ENCODE measurements around the gene IL11RA. TPM values are rescaled to one million over a fixed set of nuclear protein-coding genes. Genes with fewer than 3 reads are reported as not detected.
A peak's percentile ranks its signal among the peaks of the same experiment; 100 is the strongest.

Gene IL11RA
- total and polyA plus RNA-seq, 9 donors, result 95.8 to 181 (median 137) TPM

- Histone ChIP-seq H3K4me3 (ENCODE audit: low read length) (peak overlapping the region; percentile 52), H3K9me3 (replicated peaks; ENCODE audit: control insufficient read depth, low read depth, low read length) (no peaks in the 10 kb centered on the region), H3K4me1 (ENCODE audit: control insufficient read depth, insufficient read depth, low read length) (peaks cover 58% of the 10 kb centered on the region), H3K27ac (ENCODE audit: low read length) (peak overlapping the region; percentile 94), H3K27me3 (ENCODE audit: control insufficient read depth, insufficient read depth, low read length) (no peaks in the 10 kb centered on the region), H3K36me3 (ENCODE audit: control insufficient read depth, insufficient read depth, low read length) (peaks cover 44% of the 10 kb centered on the region)
- DNase-seq, result peak; percentile 63
- 12% methylated on average over 4 of the region's 5 CpGs for WGBS (ENCODE audit: insufficient coverage)
These were observed 616 bp downstream of the IL11RA start for GRCh38 chr9:34652602-34653000.

- peak overlapping the region; percentile 52 for H3K4me3 ChIP-seq (ENCODE audit: low read length)
- no peaks in the 10 kb centered on the region for H3K27me3 ChIP-seq (ENCODE audit: control insufficient read depth, insufficient read depth, low read length)
- WGBS (ENCODE audit: insufficient coverage), result 6% methylated on average over 9 of the region's 11 CpGs
- peak overlapping the region; percentile 94 for H3K27ac ChIP-seq (ENCODE audit: low read length)
- H3K4me1 ChIP-seq (ENCODE audit: control insufficient read depth, insufficient read depth, low read length), result peaks cover 50% of the 10 kb centered on the region
- DNase-seq, result peak; percentile 94
- H3K9me3 ChIP-seq (replicated peaks; ENCODE audit: control insufficient read depth, low read depth, low read length), result no peaks in the 10 kb centered on the region
- H3K36me3 ChIP-seq (ENCODE audit: control insufficient read depth, insufficient read depth, low read length), result peaks cover 44% of the 10 kb centered on the region
These were observed 1.4 kb downstream of the IL11RA start for GRCh38 chr9:34653151-34654072.

GRCh38 chr9:34654323-34655051 is 2.5 kb downstream of the IL11RA start:
- peaks cover 38% of the 10 kb centered on the region for H3K36me3 ChIP-seq (ENCODE audit: control insufficient read depth, insufficient read depth, low read length)
- peaks cover 50% of the 10 kb centered on the region for H3K4me1 ChIP-seq (ENCODE audit: control insufficient read depth, insufficient read depth, low read length)
- DNase-seq, result peak; percentile 92
- H3K9me3 ChIP-seq (replicated peaks; ENCODE audit: control insufficient read depth, low read depth, low read length), result no peaks in the 10 kb centered on the region
- 19% methylated on average over 3 of the region's 11 CpGs for WGBS (ENCODE audit: insufficient coverage)
- no peaks in the 10 kb centered on the region for H3K27me3 ChIP-seq (ENCODE audit: control insufficient read depth, insufficient read depth, low read length)
- H3K4me3 ChIP-seq (ENCODE audit: low read length), result peak overlapping the region; percentile 37
- H3K27ac ChIP-seq (ENCODE audit: low read length), result peak overlapping the region; percentile 94

GRCh38 chr9:34655394-34655793 is 3.4 kb downstream of the IL11RA start:
- Histone ChIP-seq H3K27me3 (ENCODE audit: control insufficient read depth, insufficient read depth, low read length) (no peaks in the 10 kb centered on the region), H3K4me1 (ENCODE audit: control insufficient read depth, insufficient read depth, low read length) (peaks cover 50% of the 10 kb centered on the region), H3K9me3 (replicated peaks; ENCODE audit: control insufficient read depth, low read depth, low read length) (no peaks in the 10 kb centered on the region), H3K27ac (ENCODE audit: low read length) (peak overlapping the region; percentile 3), H3K4me3 (ENCODE audit: low read length) (no peak overlapping the region), H3K36me3 (ENCODE audit: control insufficient read depth, insufficient read depth, low read length) (peaks cover 38% of the 10 kb centered on the region)
- DNase-seq, result no peak
- WGBS (ENCODE audit: insufficient coverage), result 69% methylated on average over 5 of the region's 5 CpGs

- 80% methylated on average over 1 of the region's 5 CpGs for WGBS (ENCODE audit: insufficient coverage)
- DNase-seq, result no peak
- H3K36me3 ChIP-seq (ENCODE audit: control insufficient read depth, insufficient read depth, low read length), result peaks cover 53% of the 10 kb centered on the region
These were observed 5.0 kb downstream of the IL11RA start for GRCh38 chr9:34656992-34657391.

GRCh38 chr9:34658461-34658860 is 6.5 kb downstream of the IL11RA start:
- Histone ChIP-seq H3K27me3 (ENCODE audit: control insufficient read depth, insufficient read depth, low read length) (no peaks in the 10 kb centered on the region), H3K36me3 (ENCODE audit: control insufficient read depth, insufficient read depth, low read length) (peaks cover 68% of the 10 kb centered on the region), H3K27ac (ENCODE audit: low read length) (no peak overlapping the region), H3K9me3 (replicated peaks; ENCODE audit: control insufficient read depth, low read depth, low read length) (no peaks in the 10 kb centered on the region), H3K4me1 (ENCODE audit: control insufficient read depth, insufficient read depth, low read length) (peaks cover 23% of the 10 kb centered on the region), H3K4me3 (ENCODE audit: low read length) (no peak overlapping the region)
- no peak for DNase-seq
- 85% methylated on average over 14 of the region's 14 CpGs for WGBS (ENCODE audit: insufficient coverage)

More at GRCh38 chr9:34656992-34657391, 5.0 kb downstream of the IL11RA start:
- no peak overlapping the region for H3K4me3 ChIP-seq (ENCODE audit: low read length)
- no peaks in the 10 kb centered on the region for H3K9me3 ChIP-seq (replicated peaks; ENCODE audit: control insufficient read depth, low read depth, low read length)
- peaks cover 37% of the 10 kb centered on the region for H3K4me1 ChIP-seq (ENCODE audit: control insufficient read depth, insufficient read depth, low read length)
- no peaks in the 10 kb centered on the region for H3K27me3 ChIP-seq (ENCODE audit: control insufficient read depth, insufficient read depth, low read length)
- H3K27ac ChIP-seq (ENCODE audit: low read length), result no peak overlapping the region

GRCh38 chr9:34659592-34660253 is 7.7 kb downstream of the IL11RA start:
- no peaks in the 10 kb centered on the region for H3K27me3 ChIP-seq (ENCODE audit: control insufficient read depth, insufficient read depth, low read length)
- H3K4me3 ChIP-seq (ENCODE audit: low read length), result no peak overlapping the region
- DNase-seq, result no peak
- H3K36me3 ChIP-seq (ENCODE audit: control insufficient read depth, insufficient read depth, low read length), result peaks cover 69% of the 10 kb centered on the region
- peaks cover 17% of the 10 kb centered on the region for H3K4me1 ChIP-seq (ENCODE audit: control insufficient read depth, insufficient read depth, low read length)
- no peak overlapping the region for H3K27ac ChIP-seq (ENCODE audit: low read length)
- 88% methylated on average over 8 of the region's 8 CpGs for WGBS (ENCODE audit: insufficient coverage)
- H3K9me3 ChIP-seq (replicated peaks; ENCODE audit: control insufficient read depth, low read depth, low read length), result no peaks in the 10 kb centered on the region

GRCh38 chr9:34662526-34663302 is 10.7 kb downstream of the IL11RA start, which contains the start of gene CCL27:
Gene CCL27, minus strand, starts transcription at chr9:34662657. Its CDS starts 24 bp downstream, at chr9:34662633.
- Histone ChIP-seq H3K36me3 (ENCODE audit: control insufficient read depth, insufficient read depth, low read length) (peaks cover 56% of the 10 kb centered on the region), H3K4me1 (ENCODE audit: control insufficient read depth, insufficient read depth, low read length) (peaks cover 17% of the 10 kb centered on the region), H3K27ac (ENCODE audit: low read length) (no peak within 1 kb of the TSS), H3K9me3 (replicated peaks; ENCODE audit: control insufficient read depth, low read depth, low read length) (no peaks in the 10 kb centered on the region), H3K4me3 (ENCODE audit: low read length) (no peak within 1 kb of the TSS), H3K27me3 (ENCODE audit: control insufficient read depth, insufficient read depth, low read length) (no peaks in the 10 kb centered on the region)
- DNase-seq, result no peak
- WGBS (ENCODE audit: insufficient coverage), result no CpG with 5 or more reads among the region's 4 CpGs

- Histone ChIP-seq H3K4me1 (ENCODE audit: control insufficient read depth, insufficient read depth, low read length) (peaks cover 17% of the 10 kb centered on the region), H3K36me3 (ENCODE audit: control insufficient read depth, insufficient read depth, low read length) (peaks cover 56% of the 10 kb centered on the region), H3K9me3 (replicated peaks; ENCODE audit: control insufficient read depth, low read depth, low read length) (no peaks in the 10 kb centered on the region), H3K27me3 (ENCODE audit: control insufficient read depth, insufficient read depth, low read length) (no peaks in the 10 kb centered on the region), H3K27ac (ENCODE audit: low read length) (no peak overlapping the region), H3K4me3 (ENCODE audit: low read length) (no peak overlapping the region)
- no peak for DNase-seq
These were observed 11.3 kb downstream of the IL11RA start for GRCh38 chr9:34663303-34663605.
